ENCODE measurements around the gene CCDC136. TPM values are rescaled to one million over a fixed set of nuclear protein-coding genes. Genes with fewer than 3 reads are reported as not detected.

Gene CCDC136
- total and polyA plus RNA-seq, 3 donors from 2014 or later, result 265 to 564 (median 553) TPM

DNA sequence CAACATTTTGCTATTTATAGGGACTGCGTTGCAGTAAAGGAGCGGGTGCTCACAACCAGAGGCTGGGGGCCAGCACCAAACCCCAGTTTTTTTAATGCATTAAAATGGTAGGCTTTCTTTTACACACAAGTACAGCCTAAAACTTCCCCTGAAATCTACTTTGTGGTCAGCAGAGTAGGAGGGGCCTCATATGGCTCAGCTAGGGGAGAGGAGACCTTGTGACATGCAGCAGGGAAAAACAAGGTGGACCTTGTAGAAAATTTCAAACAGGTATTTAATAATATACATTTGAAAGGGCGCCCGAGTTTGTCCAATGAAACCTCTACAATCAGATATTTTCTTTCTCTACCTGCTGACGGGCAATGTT lies 1.4 kb downstream of the CCDC136 start:
- no peaks in the 10 kb centered on the region for H3K36me3 ChIP-seq (ENCODE audit: low read depth, missing control alignments)
- intact Hi-C loops (cut with DNase I; ENCODE audit: low total_unique reads), result no loop called here
- H3K4me1 ChIP-seq, result peaks cover 7% of the 10 kb centered on the region
- TF ChIP-seq POLR2A (IDR thresholded peaks at IDR 0.05), result no peak
- TF ChIP-seq, protein P1, sequence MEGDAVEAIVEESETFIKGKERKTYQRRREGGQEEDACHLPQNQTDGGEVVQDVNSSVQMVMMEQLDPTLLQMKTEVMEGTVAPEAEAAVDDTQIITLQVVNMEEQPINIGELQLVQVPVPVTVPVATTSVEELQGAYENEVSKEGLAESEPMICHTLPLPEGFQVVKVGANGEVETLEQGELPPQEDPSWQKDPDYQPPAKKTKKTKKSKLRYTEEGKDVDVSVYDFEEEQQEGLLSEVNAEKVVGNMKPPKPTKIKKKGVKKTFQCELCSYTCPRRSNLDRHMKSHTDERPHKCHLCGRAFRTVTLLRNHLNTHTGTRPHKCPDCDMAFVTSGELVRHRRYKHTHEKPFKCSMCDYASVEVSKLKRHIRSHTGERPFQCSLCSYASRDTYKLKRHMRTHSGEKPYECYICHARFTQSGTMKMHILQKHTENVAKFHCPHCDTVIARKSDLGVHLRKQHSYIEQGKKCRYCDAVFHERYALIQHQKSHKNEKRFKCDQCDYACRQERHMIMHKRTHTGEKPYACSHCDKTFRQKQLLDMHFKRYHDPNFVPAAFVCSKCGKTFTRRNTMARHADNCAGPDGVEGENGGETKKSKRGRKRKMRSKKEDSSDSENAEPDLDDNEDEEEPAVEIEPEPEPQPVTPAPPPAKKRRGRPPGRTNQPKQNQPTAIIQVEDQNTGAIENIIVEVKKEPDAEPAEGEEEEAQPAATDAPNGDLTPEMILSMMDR (IDR thresholded peaks at IDR 0.05), result no peak
- no peak overlapping the region for H3K27ac ChIP-seq
- no peak overlapping the region for H3K4me3 ChIP-seq
- H3K9me3 ChIP-seq, result no peaks in the 10 kb centered on the region
- no peaks in the 10 kb centered on the region for H3K27me3 ChIP-seq
- 95% methylated on average over 5 of the region's 5 CpGs for WGBS, 2 donors
- DNase-seq, result no peak

DNA sequence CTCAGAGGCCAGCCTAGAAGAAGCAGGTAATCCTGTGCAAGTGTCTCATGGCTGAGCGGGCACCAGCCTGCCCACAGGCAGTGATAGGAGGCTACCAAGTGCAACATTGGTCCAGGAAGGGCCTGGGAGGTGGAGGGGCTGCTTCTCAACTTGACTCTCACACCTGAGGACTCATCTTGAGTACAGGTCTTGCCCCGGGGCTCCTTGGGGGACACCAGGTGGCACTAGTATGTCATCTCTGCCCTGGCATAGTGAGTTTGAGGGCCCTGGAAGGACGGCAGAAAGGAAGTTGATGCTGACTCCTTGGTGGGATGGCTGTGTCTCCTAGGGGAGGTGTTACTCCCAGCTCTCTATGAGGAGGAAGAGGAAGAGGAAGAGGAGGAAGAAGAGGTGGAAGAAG lies 2.3 kb downstream of the CCDC136 start:
- WGBS, 2 donors, result 88 to 90% methylated on average over 3 of the region's 3 CpGs
- TF ChIP-seq, protein P1 (IDR thresholded peaks at IDR 0.05), result no peak
- Histone ChIP-seq H3K27me3 (no peaks in the 10 kb centered on the region), H3K27ac (no peak overlapping the region), H3K9me3 (no peaks in the 10 kb centered on the region), H3K4me3 (no peak overlapping the region), H3K4me1 (peaks cover 7% of the 10 kb centered on the region), H3K36me3 (ENCODE audit: low read depth, missing control alignments) (no peaks in the 10 kb centered on the region)
- intact Hi-C loops (cut with DNase I; ENCODE audit: low total_unique reads), result no loop called here
- no peak for DNase-seq

DNA sequence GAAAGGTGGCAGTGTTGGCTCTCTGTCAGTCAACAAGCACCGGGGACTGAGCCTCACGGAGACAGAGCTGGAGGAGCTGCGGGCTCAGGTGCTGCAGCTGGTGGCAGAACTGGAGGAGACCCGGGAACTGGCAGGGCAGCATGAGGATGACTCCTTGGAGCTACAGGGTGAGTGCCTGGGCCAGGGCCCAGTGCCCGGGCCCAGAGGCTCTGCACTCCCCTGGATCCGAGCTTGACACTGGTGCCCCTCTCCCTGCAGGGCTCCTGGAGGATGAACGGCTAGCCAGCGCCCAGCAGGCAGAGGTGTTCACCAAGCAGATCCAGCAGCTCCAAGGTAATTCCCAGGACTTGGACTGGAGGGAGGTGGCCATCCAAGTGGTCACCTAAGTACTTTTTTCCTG lies 2.7 kb downstream of the CCDC136 start:
- no peak for DNase-seq
- Histone ChIP-seq H3K4me3 (no peak overlapping the region), H3K27me3 (no peaks in the 10 kb centered on the region), H3K27ac (no peak overlapping the region), H3K9me3 (no peaks in the 10 kb centered on the region), H3K36me3 (ENCODE audit: low read depth, missing control alignments) (no peaks in the 10 kb centered on the region), H3K4me1 (peaks cover 7% of the 10 kb centered on the region)
- intact Hi-C loops (cut with DNase I; ENCODE audit: low total_unique reads), result no loop called here
- WGBS, 2 donors, result 95 to 98% methylated on average over 4 to 8 of the region's 8 CpGs
- TF ChIP-seq, protein P1 (IDR thresholded peaks at IDR 0.05), result no peak
- no peak for TF ChIP-seq POLR2A (IDR thresholded peaks at IDR 0.05)

DNA sequence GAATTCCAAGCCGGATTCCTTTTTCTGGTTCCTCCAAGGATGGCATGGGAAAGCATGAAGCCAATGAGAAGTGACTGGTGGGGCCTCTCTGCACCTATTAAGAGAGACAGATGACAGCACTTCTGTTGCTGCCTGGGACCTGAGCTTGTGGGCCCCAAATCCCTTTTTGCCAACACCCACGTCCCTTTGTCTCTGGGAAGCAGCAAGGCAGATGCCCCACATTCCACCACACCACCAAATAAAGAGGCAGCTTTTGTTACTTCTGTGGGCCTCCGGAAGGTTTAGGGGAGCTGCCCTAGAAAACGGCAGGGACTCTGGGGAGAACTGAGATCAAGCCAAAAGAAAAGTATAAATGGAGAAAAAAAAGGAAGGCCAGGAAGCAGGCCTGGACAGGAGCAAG lies 3.4 kb downstream of the CCDC136 start:
- DNase-seq, result no peak
- WGBS, 2 donors, result 79 to 86% methylated on average over 4 of the region's 4 CpGs
- no peaks in the 10 kb centered on the region for H3K27me3 ChIP-seq
- TF ChIP-seq, protein P1 (IDR thresholded peaks at IDR 0.05), result no peak
- TF ChIP-seq POLR2A (IDR thresholded peaks at IDR 0.05), result no peak
- H3K4me3 ChIP-seq, result no peak overlapping the region
- intact Hi-C loops (cut with DNase I; ENCODE audit: low total_unique reads), result no loop called here
- H3K4me1 ChIP-seq, result peaks cover 7% of the 10 kb centered on the region
- no peaks in the 10 kb centered on the region for H3K9me3 ChIP-seq
- no peak overlapping the region for H3K27ac ChIP-seq
- H3K36me3 ChIP-seq (ENCODE audit: low read depth, missing control alignments), result no peaks in the 10 kb centered on the region

DNA sequence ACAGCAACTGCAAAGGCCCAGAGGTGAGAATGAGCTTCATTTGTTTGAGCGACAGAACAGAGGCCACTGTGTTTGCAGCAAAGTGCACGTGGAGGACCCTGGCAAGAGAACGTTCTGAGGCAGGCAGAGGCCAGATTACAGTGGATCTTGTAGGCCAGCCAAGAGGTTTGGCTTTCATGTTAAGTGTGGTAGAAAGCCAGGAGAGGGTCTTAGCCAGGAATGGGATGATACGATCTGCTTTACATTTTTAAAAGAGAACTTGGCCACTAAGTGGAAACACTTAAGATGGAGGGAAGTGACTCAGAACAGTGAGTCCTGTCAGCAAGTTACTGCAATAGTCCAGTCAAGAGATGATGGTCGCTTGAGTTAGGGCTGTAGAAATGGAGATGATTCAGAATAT lies 4.6 kb downstream of the CCDC136 start:
- H3K27ac ChIP-seq, result no peak overlapping the region
- intact Hi-C loops (cut with DNase I; ENCODE audit: low total_unique reads), result no loop called here

More for the DNA sequence above, 4.6 kb downstream of the CCDC136 start:
- no peak overlapping the region for H3K4me3 ChIP-seq
- DNase-seq, result no peak
- H3K27me3 ChIP-seq, result no peaks in the 10 kb centered on the region
- H3K36me3 ChIP-seq (ENCODE audit: low read depth, missing control alignments), result no peaks in the 10 kb centered on the region
- no peaks in the 10 kb centered on the region for H3K9me3 ChIP-seq
- TF ChIP-seq, protein P1 (IDR thresholded peaks at IDR 0.05), result no peak
- no peak for TF ChIP-seq POLR2A (IDR thresholded peaks at IDR 0.05)
- peaks cover 7% of the 10 kb centered on the region for H3K4me1 ChIP-seq
- WGBS, 2 donors, result 50 to 60% methylated on average over 5 of the region's 5 CpGs

Measured in testis (tissue), 3 donors.